HepG2 (cell line): ENCODE data around the gene MAPK14. TPM values are rescaled to one million over a fixed set of nuclear protein-coding genes. Genes with fewer than 3 reads are reported as not detected.

Experiments
- ATAC-seq: fragments of 200-7000 bp; cut with Tn5 transposase; 3 replicates; pipeline ENCODE4 v1.9.1; 2020; ENCODE audit warnings: mild to moderate bottlenecking, moderate library complexity
- BruUV-seq: library from RNA; stranded (reverse); fragments of 400-500 nt; replicated peaks from 2 replicates; lab custom pipeline; 2021; lab: Mats Ljungman, UMichigan
- CTCF ChIA-PET: fragments of 300-600 bp; formaldehyde crosslinking; extraction: SDS; loops from one replicate; lab custom pipeline; 2021; ENCODE audit warnings: low total read pairs, inconsistent platforms, low intra/inter-chr PET ratio; lab: Yijun Ruan, JAX
- POLR2A ChIA-PET: fragments of 350-600 bp; sonication (Branson Sonifier 250); formaldehyde crosslinking; loops from one replicate; lab custom pipeline; 2020; ENCODE audit warnings: antibody characterized with exemption, inconsistent platforms; lab: Yijun Ruan, JAX
- DNase-seq: peaks from one replicate; pipeline ENCODE4 v3.0.0-alpha.2; 2015; ENCODE audit warnings: low spot score
- FAIRE-seq: peaks from 3 replicates; lab custom pipeline; 2011; peaks lifted over from hg19 to GRCh38; lab: Jason Lieb, UNC
- H2AFZ ChIP-seq: one replicate; pipeline ENCODE4 v1.6.1; 2011; ENCODE audit warnings: low read length, inconsistent platforms
- H3K27ac ChIP-seq: fragments of 300-600 bp; 3 replicates; pipeline ENCODE4 v1.8.0; 2011; ENCODE audit warnings: mixed run types, mild to moderate bottlenecking, mixed read lengths, low read length, inconsistent platforms; ENCODE audit not compliant: insufficient read depth; ENCODE audit errors: extremely low read length
- H3K27me3 ChIP-seq, 2 experiments: fragments of 200-600 bp in 1 of 2; 2 replicates in 1 of 2; 3 replicates in 1 of 2; pipeline versions ENCODE4 v1.6.0 to v1.8.0; 2011; ENCODE audit warnings: low read length in 2 of 2, mild to moderate bottlenecking in 2 of 2, moderate library complexity in 2 of 2, inconsistent platforms in 1 of 2; ENCODE audit not compliant: insufficient read depth in 2 of 2, control insufficient read depth in 1 of 2
- H3K36me3 ChIP-seq, 2 experiments: fragments of 200-600 bp in 1 of 2; replicated peaks in 1 of 2; 2 replicates in 1 of 2; 3 replicates in 1 of 2; pipeline versions ENCODE4 v1.5.1 to v1.8.0; 2011; ENCODE audit warnings: low read length in 2 of 2, inconsistent platforms in 1 of 2; ENCODE audit not compliant: insufficient read depth in 2 of 2, control insufficient read depth in 1 of 2
- H3K4me1 ChIP-seq: 2 replicates; pipeline ENCODE4 v1.5.1; 2012; ENCODE audit warnings: low read length, inconsistent platforms; ENCODE audit not compliant: insufficient read depth
- H3K4me2 ChIP-seq: 2 replicates; pipeline ENCODE4 v1.6.0; 2011; ENCODE audit warnings: low read depth, low read length, inconsistent platforms
- H3K4me3 ChIP-seq, 3 experiments: fragments of 200-600 bp in 1 of 3; sonication (generic), shearing (Covaris generic) in 1 of 3; replicated peaks in 1 of 3; 2 replicates each; pipeline ENCODE4 v1.5.1; 2011 to 2016; ENCODE audit warnings: low read length in 3 of 3, inconsistent platforms in 2 of 3, low read depth in 2 of 3, mild to moderate bottlenecking in 2 of 3, control low read depth in 1 of 3, mixed read lengths in 1 of 3; ENCODE audit not compliant: insufficient read depth in 1 of 3
- H3K79me2 ChIP-seq: one replicate; pipeline ENCODE4 v1.6.1; 2011; ENCODE audit warnings: low read length, inconsistent platforms; ENCODE audit not compliant: insufficient read depth
- H3K9ac ChIP-seq: 2 replicates; pipeline ENCODE4 v1.6.0; 2011; ENCODE audit warnings: mild to moderate bottlenecking, low read depth, low read length, inconsistent platforms; ENCODE audit not compliant: insufficient read depth
- H3K9me3 ChIP-seq: 2 replicates; pipeline ENCODE4 v1.5.1; 2012; ENCODE audit warnings: mild to moderate bottlenecking, low read length
- H4K20me1 ChIP-seq: 2 replicates; pipeline ENCODE4 v1.6.0; 2011; ENCODE audit warnings: inconsistent platforms, mild to moderate bottlenecking, low read length, moderate library complexity; ENCODE audit not compliant: insufficient read depth
- GPN1 ChIP-seq: sonication (generic); formaldehyde crosslinking; IDR thresholded peaks from 2 replicates; pipeline ENCODE4 v1.5.1; 2020; ENCODE audit warnings: missing genetic modification reagents, borderline replicate concordance
- GRHL1 ChIP-seq: sonication (generic); formaldehyde crosslinking; conservative IDR thresholded peaks from 2 replicates; pipeline ENCODE4 v1.8.0; 2022; ENCODE audit warnings: missing genetic modification reagents
- HMG20A ChIP-seq: IDR thresholded peaks from 2 replicates; pipeline ENCODE4 v1.6.1; 2016; ENCODE audit warnings: borderline replicate concordance
- MLLT10 ChIP-seq: sonication (generic); formaldehyde crosslinking; IDR thresholded peaks from 2 replicates; pipeline ENCODE4 v1.4.0; 2020; ENCODE audit warnings: missing genetic modification reagents
- MTA3 ChIP-seq: sonication (generic); formaldehyde crosslinking; IDR thresholded peaks from 2 replicates; pipeline ENCODE4 v1.4.0; 2020; ENCODE audit warnings: missing genetic modification reagents
- MYNN ChIP-seq: sonication (generic); formaldehyde crosslinking; IDR thresholded peaks from 2 replicates; pipeline ENCODE4 v1.4.0; 2020; ENCODE audit warnings: mild to moderate bottlenecking, low read depth, missing genetic modification reagents
- NONO ChIP-seq, 2 experiments: fragments of 450-650 bp in 1 of 2; sonication (generic) in 1 of 2; formaldehyde crosslinking in 1 of 2; IDR thresholded peaks in 1 of 2; conservative IDR thresholded peaks in 1 of 2; 2 replicates each; pipeline versions ENCODE4 v1.6.1 to v1.8.0; 2017 to 2022; ENCODE audit warnings: mild to moderate bottlenecking in 1 of 2, missing genetic modification reagents in 1 of 2, moderate library complexity in 1 of 2
- PITX1 ChIP-seq: sonication (generic); formaldehyde crosslinking; IDR thresholded peaks from 2 replicates; pipeline ENCODE4 v1.5.1; 2020; ENCODE audit warnings: mild to moderate bottlenecking, missing genetic modification reagents
- POLR2G ChIP-seq: fragments of 200-400 bp; formaldehyde crosslinking; IDR thresholded peaks from 2 replicates; pipeline ENCODE4 v1.6.1; 2018; ENCODE audit warnings: mild to moderate bottlenecking, low read depth, low read length, moderate library complexity
- RFXANK ChIP-seq: IDR thresholded peaks from 2 replicates; pipeline ENCODE4 v1.6.1; 2016
- SMYD3 ChIP-seq: sonication (generic); formaldehyde crosslinking; IDR thresholded peaks from 2 replicates; pipeline ENCODE4 v1.8.1; 2023; ENCODE audit warnings: mild to moderate bottlenecking, missing genetic modification reagents
- ZBTB14 ChIP-seq: sonication (generic); formaldehyde crosslinking; IDR thresholded peaks from 2 replicates; pipeline ENCODE4 v1.4.0; 2020; ENCODE audit warnings: missing genetic modification reagents
- ZMYM2 ChIP-seq: sonication (generic); formaldehyde crosslinking; IDR thresholded peaks from 2 replicates; pipeline ENCODE4 v1.8.0; 2022; ENCODE audit warnings: mild to moderate bottlenecking, missing genetic modification reagents
- ZMYM3 ChIP-seq: sonication (generic); formaldehyde crosslinking; IDR thresholded peaks from 2 replicates; pipeline ENCODE4 v1.5.1; 2020; ENCODE audit warnings: mild to moderate bottlenecking, missing genetic modification reagents
- ZNF10 ChIP-seq: sonication (generic); formaldehyde crosslinking; IDR thresholded peaks from 2 replicates; pipeline ENCODE4 v1.4.0; 2020; ENCODE audit warnings: mild to moderate bottlenecking, low read depth, missing genetic modification reagents, borderline replicate concordance
- ZNF12 ChIP-seq: sonication (generic); formaldehyde crosslinking; IDR thresholded peaks from 2 replicates; pipeline ENCODE4 v1.5.0; 2020; ENCODE audit warnings: missing genetic modification reagents
- ZNF225 ChIP-seq: sonication (generic); formaldehyde crosslinking; IDR thresholded peaks from 2 replicates; pipeline ENCODE4 v1.4.0; 2020; ENCODE audit warnings: mild to moderate bottlenecking, missing genetic modification reagents
- ZNF263 ChIP-seq: sonication (generic); formaldehyde crosslinking; IDR thresholded peaks from 2 replicates; pipeline ENCODE4 v1.4.0; 2020; ENCODE audit warnings: missing genetic modification reagents
- ZNF333 ChIP-seq: sonication (generic); formaldehyde crosslinking; IDR thresholded peaks from 2 replicates; pipeline ENCODE4 v1.4.0; 2020; ENCODE audit warnings: mild to moderate bottlenecking, missing genetic modification reagents, borderline replicate concordance
- ZNF546 ChIP-seq: sonication (generic); formaldehyde crosslinking; conservative IDR thresholded peaks from 2 replicates; pipeline ENCODE4 v1.8.1; 2023; ENCODE audit warnings: mild to moderate bottlenecking, missing genetic modification reagents
- ZNF569 ChIP-seq: sonication (generic); formaldehyde crosslinking; IDR thresholded peaks from 2 replicates; pipeline ENCODE4 v1.5.0; 2020; ENCODE audit warnings: mild to moderate bottlenecking, missing genetic modification reagents, moderate library complexity, borderline replicate concordance
- ZNF607 ChIP-seq: sonication (generic); formaldehyde crosslinking; IDR thresholded peaks from 2 replicates; pipeline ENCODE4 v1.5.1; 2020; ENCODE audit warnings: missing genetic modification reagents, mild to moderate bottlenecking, borderline replicate concordance
- ZNF629 ChIP-seq: sonication (generic); formaldehyde crosslinking; conservative IDR thresholded peaks from 2 replicates; pipeline ENCODE4 v1.5.0; 2020; ENCODE audit warnings: missing genetic modification reagents
- ZNF670 ChIP-seq: sonication (generic); formaldehyde crosslinking; IDR thresholded peaks from 2 replicates; pipeline ENCODE4 v1.8.0; 2022; ENCODE audit warnings: mild to moderate bottlenecking, missing genetic modification reagents, borderline replicate concordance
- ZNF7 ChIP-seq: IDR thresholded peaks from 2 replicates; pipeline ENCODE4 v1.6.1; 2016; ENCODE audit warnings: missing biosample characterization, missing genetic modification reagents
- WGBS: methylation state at CpG from one replicate; pipeline ENCODE4 v1.1.6; 2017; ENCODE audit warnings: low lambda C conversion rate; 5-methylcytosine and 5-hydroxymethylcytosine counted together
- in situ Hi-C: cut with HindIII; loops from 2 replicates; pipeline ENCODE4 v1.10.0; 2017; ENCODE audit warnings: low pct_unique_long_range_greater_than_20kb; ENCODE audit not compliant: extremely low pct_ligation_motif_present
- intact Hi-C: fragments of 100-400 bp; cut with micrococcal nuclease; formaldehyde crosslinking; loops from one replicate; pipeline ENCODE4 v1.10.0; 2022; ENCODE audit not compliant: unreplicated experiment
- polyA plus RNA-seq, 8 experiments: library from polyadenylated mRNA; depleted of rRNA in 3 of 8; stranded (reverse) in 7 of 8; unstranded in 1 of 8; fragments of >200 nt; fragmentation: Illumina TruSeq in 4 of 8; extraction: Trizol in 4 of 8; gene quantifications; 2 replicates each; pipeline versions ENCODE4 v1.2.1 to v1.2.3, GENCODE V29; 2011 to 2016; ENCODE audit warnings: low read depth in 4 of 8, missing spikeins in 1 of 8, mixed read lengths in 1 of 8; ENCODE audit not compliant: insufficient read depth in 1 of 8
- total RNA-seq, 5 experiments: library from RNA; depleted of rRNA; stranded (reverse); fragments of >200 nt; fragmentation: Illumina TruSeq; extraction: Trizol; gene quantifications; 2 replicates each; pipeline ENCODE4 v1.2.3, GENCODE V29; 2016; ENCODE audit warnings: low read depth in 1 of 5

The MAPK14 gene
- total and polyA plus RNA-seq, 2 of the 13 experiments (the other 11 are each of a cell fraction or from before 2014, with no cell fraction given), result 66.3 to 67.3 TPM

GRCh38 chr6:36119209-36119608 is 91.6 kb downstream of the MAPK14 start (continued):
- TF ChIP-seq GRHL1 (CRISPR knock-in tag), result no peak
- no peak for TF ChIP-seq ZMYM2 (CRISPR knock-in tag)
- no peak for TF ChIP-seq PITX1 (CRISPR knock-in tag)
- no peak for TF ChIP-seq ZNF12 (CRISPR knock-in tag)
- no peak for TF ChIP-seq MYNN
- TF ChIP-seq ZNF607 (CRISPR knock-in tag), result no peak

- in situ Hi-C loops, result no loop called here
- DNase-seq, result no peak
- 94% methylated on average over 6 of the region's 6 CpGs for WGBS
- no peak for TF ChIP-seq NONO (IDR thresholded peaks at IDR 0.05)
- TF ChIP-seq NONO (CRISPR knock-in tag; conservative IDR thresholded peaks at IDR 0.05), result no peak
- TF ChIP-seq MLLT10 (CRISPR knock-in tag), result no peak
- TF ChIP-seq ZBTB14 (CRISPR knock-in tag), result no peak
- no peak for TF ChIP-seq ZNF569 (CRISPR knock-in tag)
- TF ChIP-seq ZNF10 (CRISPR knock-in tag), result no peak
- no peak for TF ChIP-seq ZNF546
- TF ChIP-seq ZNF263 (CRISPR knock-in tag), result no peak
- no peak for TF ChIP-seq SMYD3 (CRISPR knock-in tag)
- TF ChIP-seq ZNF225 (CRISPR knock-in tag), result no peak
- no peak for TF ChIP-seq RFXANK (CRISPR knock-in tag)
- no peak for TF ChIP-seq MTA3 (CRISPR knock-in tag)
- no peak for TF ChIP-seq HMG20A (CRISPR knock-in tag)
- no peak for TF ChIP-seq GPN1
- no peak for TF ChIP-seq ZNF670 (CRISPR knock-in tag)
- TF ChIP-seq ZNF629, result peak; percentile 91
- no peak for TF ChIP-seq ZNF333 (CRISPR knock-in tag)
- TF ChIP-seq ZMYM3 (CRISPR knock-in tag), result 0 out of 2 replicates have a peak, but pooled peaks have one; percentile 16
- TF ChIP-seq POLR2G, result peak; percentile 44; the same call in 1 of the 2 replicates
- no peak for TF ChIP-seq ZNF7 (CRISPR knock-in tag)
Observed at GRCh38 chr6:36120018-36120417, 92.4 kb downstream of the MAPK14 start.

More at GRCh38 chr6:36120018-36120417, 92.4 kb downstream of the MAPK14 start:
- Histone ChIP-seq H3K9me3 (no peaks in the 10 kb centered on the region), H3K36me3 (peaks cover 0 to 2% of the 10 kb centered on the region in 2 experiments; a peak in 1 of 5 replicates), H3K4me1 (peaks cover 32% of the 10 kb centered on the region), H3K27ac (no peak overlapping the region), H3K27me3 (no peaks in the 10 kb centered on the region), H3K4me2 (no peak overlapping the region), H2AFZ (no peak overlapping the region), H3K4me3 (no peak overlapping the region), H3K9ac (no peak overlapping the region), H4K20me1 (no peaks in the 10 kb centered on the region), H3K79me2 (no peaks in the 10 kb centered on the region)
- intact Hi-C loops, result no loop called here
- no TSS peak for BruUV-seq
- ATAC-seq (no peak), FAIRE-seq (no peak)
- CTCF ChIA-PET, result no interaction called here
- POLR2A ChIA-PET, result interaction anchor here (1.6 to 4.2 kb wide), 2 partner anchors 12 to 92 kb away, joined by 4 to 29 read pairs; partner anchors contain the start of gene MAPK14
